ENCODE measurements around the gene ACTN3.

DNA sequence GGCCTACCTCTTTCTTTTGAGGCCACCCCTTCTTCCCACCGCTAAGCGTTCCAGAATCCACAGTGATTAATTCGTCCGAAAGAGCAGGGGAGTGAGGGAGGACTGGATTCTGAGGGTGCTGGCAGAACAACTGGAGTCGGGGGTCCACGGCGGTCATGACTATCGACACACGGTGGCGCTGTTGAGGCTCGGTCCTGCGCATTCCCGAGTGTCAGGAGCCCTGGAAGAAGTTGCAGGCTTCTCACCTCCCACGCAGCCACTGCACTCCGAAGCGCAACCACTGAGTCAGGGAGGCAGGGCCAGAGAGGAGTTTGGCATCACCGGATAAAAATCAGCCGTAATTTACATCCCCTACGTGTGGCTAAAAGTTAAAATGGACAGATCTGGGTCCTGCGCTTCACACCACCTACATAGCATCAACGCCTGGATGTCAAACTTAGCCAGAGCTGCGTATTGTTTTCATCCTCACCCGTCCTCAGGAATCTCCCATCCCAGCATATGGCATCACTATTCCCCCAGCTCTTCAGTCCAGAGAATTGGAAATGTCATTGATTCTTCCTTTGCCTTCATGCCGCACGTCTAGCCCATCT lies 32.4 kb downstream of the ACTN3 start:
- TF ChIP-seq POLR2A (IDR thresholded peaks at IDR 0.05) (no peak), CTCF (IDR thresholded peaks at IDR 0.05) (peak; percentile 80 to 86 (median 82))
